Gastrocnemius medialis (tissue), 4 donors: ENCODE results near the gene MOXD1. TPM values are rescaled to one million over a fixed set of nuclear protein-coding genes. Genes with fewer than 3 reads are reported as not detected.

Experiments used
- ATAC-seq, 2 donors: fragments of 150-250 bp; one replicate each; pipeline ENCODE4 v1.9.1; 2016
- DNase-seq, 2 donors: peaks; one replicate each; pipeline ENCODE4 v3.0.0-alpha.2; 2019
- H3K27ac ChIP-seq, 4 donors: fragments of 200-600 bp; sonication (generic); 1 replicate in 1 of 4; 2 replicates in 3 of 4; pipeline ENCODE4 v1.5.1; 2016 to 2018; ENCODE audit warnings: mild to moderate bottlenecking in 2 of 4, moderate library complexity in 1 of 4
- H3K27me3 ChIP-seq, 3 donors: fragments of 200-600 bp; sonication (generic) in 2 of 3; 1 replicate in 1 of 3; 2 replicates in 2 of 3; pipeline versions ENCODE4 v1.5.1 to v1.6.0; 2016 to 2019; ENCODE audit warnings: mild to moderate bottlenecking in 1 of 3, moderate library complexity in 1 of 3
- H3K36me3 ChIP-seq, 2 donors: fragments of 200-600 bp; sonication (generic) in 1 of 2; one replicate each; pipeline ENCODE4 v1.5.1; 2017 to 2018
- H3K4me1 ChIP-seq, 2 donors: fragments of 200-600 bp; sonication (generic) in 1 of 2; one replicate each; pipeline ENCODE4 v1.5.1; 2016 to 2017; ENCODE audit warnings: mild to moderate bottlenecking in 2 of 2
- H3K4me3 ChIP-seq, 4 donors: fragments of 200-600 bp; sonication (generic) in 3 of 4; 1 replicate in 1 of 4; 2 replicates in 3 of 4; pipeline ENCODE4 v1.5.1; 2016 to 2019; ENCODE audit warnings: mild to moderate bottlenecking in 2 of 4
- H3K9me3 ChIP-seq, 3 donors: fragments of 200-600 bp; sonication (generic) in 2 of 3; 1 replicate in 1 of 3; 2 replicates in 2 of 3; pipeline ENCODE4 v1.5.1; 2016 to 2019
- POLR2A ChIP-seq, 2 donors: fragments of 450-650 bp; IDR thresholded peaks; one replicate each; pipeline ENCODE4 v1.6.1; 2017; ENCODE audit warnings: antibody characterized with exemption in 2 of 2, mild to moderate bottlenecking in 2 of 2, moderate library complexity in 2 of 2
- in situ Hi-C, 4 donors: fragments of 200-750 bp; cut with MboI; loops; one replicate each; pipeline versions ENCODE4 v1.15.0 to v1.8.0; 2017; ENCODE audit warnings: low sequenced_read_pairs in 4 of 4
- intact Hi-C: fragments of 100-400 bp; cut with DNase I; formaldehyde crosslinking; loops from one replicate; pipeline ENCODE4 v1.15.1; 2023; ENCODE audit warnings: low total_unique reads
- total RNA-seq, 4 donors: library from RNA; depleted of rRNA; stranded (reverse); fragments of >200 nt; gene quantifications; one replicate each; pipeline versions ENCODE4 v1.1.0 to v1.2.3, GENCODE V29; 2016
- TF ChIP-seq, protein P1 (sequence below), 5 experiments: fragments of 450-650 bp in 3 of 5; fragments of 200-600 bp in 2 of 5; sonication (generic) in 2 of 5; IDR thresholded peaks in 4 of 5; conservative IDR thresholded peaks in 1 of 5; 1 replicate in 4 of 5; 2 replicates in 1 of 5; pipeline ENCODE4 v1.5.1; 2016 to 2019; ENCODE audit warnings: antibody characterized with exemption in 5 of 5, mild to moderate bottlenecking in 3 of 5, moderate library complexity in 3 of 5

MOXD1 gene
- total RNA-seq, 4 donors from 2014 or later = 0.62 to 0.69 (median 0.66) TPM; not detected in 1

DNA sequence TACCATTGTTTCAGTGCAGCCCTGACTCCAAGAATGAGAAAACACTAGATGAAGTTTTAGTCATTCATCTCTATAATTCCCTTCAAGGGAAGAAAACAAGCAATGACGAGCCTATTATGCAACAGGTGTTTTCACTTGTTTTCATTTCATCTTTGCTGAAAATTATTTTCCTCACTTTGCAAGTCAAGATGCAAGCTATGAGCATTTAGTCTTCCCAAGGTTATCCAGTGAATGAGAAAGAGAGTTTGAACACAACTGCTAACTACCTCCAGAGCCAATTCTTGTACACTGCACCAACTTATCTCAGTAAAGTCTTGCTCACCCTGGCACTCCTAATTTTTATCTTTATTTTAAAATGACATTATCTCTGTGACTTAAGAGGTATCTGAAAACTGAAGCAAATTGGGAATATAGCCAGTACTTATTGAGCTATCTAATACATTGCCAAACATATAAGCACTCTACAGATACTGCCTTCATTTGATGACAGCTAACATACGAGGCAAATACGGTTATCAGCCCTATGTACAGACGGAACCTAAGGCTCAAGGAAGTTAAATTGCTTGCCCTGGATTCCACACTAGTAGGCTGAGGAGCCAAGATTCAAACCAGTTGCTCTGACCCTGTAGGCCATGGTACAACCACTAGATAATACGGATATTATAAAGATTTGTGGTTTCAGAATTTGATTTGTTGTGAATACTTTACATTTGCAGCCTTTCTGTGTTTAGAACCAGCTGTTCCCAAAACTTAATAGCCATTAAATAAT is 36.8 kb downstream of the MOXD1 start:
- no peaks in the 10 kb centered on the region for H3K36me3 ChIP-seq
- no peak overlapping the region for H3K4me3 ChIP-seq
- intact Hi-C loops (no loop called here), in situ Hi-C loops (no loop called here)
- no peak overlapping the region for H3K27ac ChIP-seq
- no peaks in the 10 kb centered on the region for H3K9me3 ChIP-seq
- no peaks in the 10 kb centered on the region for H3K4me1 ChIP-seq
- DNase-seq (no peak), ATAC-seq (no peak)
- no peak for TF ChIP-seq POLR2A (IDR thresholded peaks at IDR 0.05)
- TF ChIP-seq, protein P1, sequence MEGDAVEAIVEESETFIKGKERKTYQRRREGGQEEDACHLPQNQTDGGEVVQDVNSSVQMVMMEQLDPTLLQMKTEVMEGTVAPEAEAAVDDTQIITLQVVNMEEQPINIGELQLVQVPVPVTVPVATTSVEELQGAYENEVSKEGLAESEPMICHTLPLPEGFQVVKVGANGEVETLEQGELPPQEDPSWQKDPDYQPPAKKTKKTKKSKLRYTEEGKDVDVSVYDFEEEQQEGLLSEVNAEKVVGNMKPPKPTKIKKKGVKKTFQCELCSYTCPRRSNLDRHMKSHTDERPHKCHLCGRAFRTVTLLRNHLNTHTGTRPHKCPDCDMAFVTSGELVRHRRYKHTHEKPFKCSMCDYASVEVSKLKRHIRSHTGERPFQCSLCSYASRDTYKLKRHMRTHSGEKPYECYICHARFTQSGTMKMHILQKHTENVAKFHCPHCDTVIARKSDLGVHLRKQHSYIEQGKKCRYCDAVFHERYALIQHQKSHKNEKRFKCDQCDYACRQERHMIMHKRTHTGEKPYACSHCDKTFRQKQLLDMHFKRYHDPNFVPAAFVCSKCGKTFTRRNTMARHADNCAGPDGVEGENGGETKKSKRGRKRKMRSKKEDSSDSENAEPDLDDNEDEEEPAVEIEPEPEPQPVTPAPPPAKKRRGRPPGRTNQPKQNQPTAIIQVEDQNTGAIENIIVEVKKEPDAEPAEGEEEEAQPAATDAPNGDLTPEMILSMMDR (IDR thresholded peaks at IDR 0.05 in 4 of 5, conservative IDR thresholded peaks at IDR 0.05 in 1 of 5) = no peak
- H3K27me3 ChIP-seq = no peaks in the 10 kb centered on the region

- no peak overlapping the region for H3K4me3 ChIP-seq
- no peaks in the 10 kb centered on the region for H3K4me1 ChIP-seq
- no peaks in the 10 kb centered on the region for H3K36me3 ChIP-seq
- H3K9me3 ChIP-seq = no peaks in the 10 kb centered on the region
- in situ Hi-C loops = no loop called here
- intact Hi-C loops = no loop called here
- no peak for ATAC-seq
- H3K27ac ChIP-seq = no peak overlapping the region
- no peaks in the 10 kb centered on the region for H3K27me3 ChIP-seq
- DNase-seq = no peak
- TF ChIP-seq, protein P1 (IDR thresholded peaks at IDR 0.05 in 4 of 5, conservative IDR thresholded peaks at IDR 0.05 in 1 of 5) = no peak
- TF ChIP-seq POLR2A (IDR thresholded peaks at IDR 0.05) = no peak
Measured at GRCh38 chr6:132362442-132363185, 38.7 kb downstream of the MOXD1 start.

GRCh38 chr6:132361101-132361500 is 40.2 kb downstream of the MOXD1 start:
- no peak for ATAC-seq
- H3K4me1 ChIP-seq = no peaks in the 10 kb centered on the region
- TF ChIP-seq, protein P1 (IDR thresholded peaks at IDR 0.05 in 4 of 5, conservative IDR thresholded peaks at IDR 0.05 in 1 of 5) = no peak
- no peak for TF ChIP-seq POLR2A (IDR thresholded peaks at IDR 0.05)
- no peaks in the 10 kb centered on the region for H3K9me3 ChIP-seq
- no peak overlapping the region for H3K27ac ChIP-seq
- no peaks in the 10 kb centered on the region for H3K36me3 ChIP-seq
- DNase-seq = no peak
- H3K4me3 ChIP-seq = no peak overlapping the region
- in situ Hi-C loops = no loop called here
- no peaks in the 10 kb centered on the region for H3K27me3 ChIP-seq
- intact Hi-C loops = no loop called here

- Histone ChIP-seq H3K27ac (no peak overlapping the region), H3K27me3 (no peaks in the 10 kb centered on the region), H3K36me3 (no peaks in the 10 kb centered on the region), H3K4me1 (no peaks in the 10 kb centered on the region), H3K9me3 (no peaks in the 10 kb centered on the region), H3K4me3 (no peak overlapping the region)
- intact Hi-C loops = no loop called here
- ATAC-seq = no peak
- DNase-seq = no peak
- in situ Hi-C loops = no loop called here
- TF ChIP-seq POLR2A (IDR thresholded peaks at IDR 0.05) = no peak
- TF ChIP-seq, protein P1 (IDR thresholded peaks at IDR 0.05 in 4 of 5, conservative IDR thresholded peaks at IDR 0.05 in 1 of 5) = no peak
Measured at GRCh38 chr6:132359886-132360285, 41.4 kb downstream of the MOXD1 start.
